ENCODE data around the gene SH3BGRL2.

GRCh38 chr6:79584332-79584731, 46.8 kb upstream of the SH3BGRL2 start:
- TF ChIP-seq FOXA1 (IDR thresholded peaks at IDR 0.05) (no peak), FOXM1 (IDR thresholded peaks at IDR 0.05; ENCODE audit: borderline replicate concordance) (no peak), BHLHE40 (IDR thresholded peaks at IDR 0.05; ENCODE audit: borderline replicate concordance) (no peak), SP1 (IDR thresholded peaks at IDR 0.05) (no peak), LEF1 (IDR thresholded peaks at IDR 0.05; ENCODE audit: borderline replicate concordance) (no peak), L3MBTL2 (conservative IDR thresholded peaks at IDR 0.05) (no peak), PKNOX1 (IDR thresholded peaks at IDR 0.05) (no peak), ARNT (IDR thresholded peaks at IDR 0.05) (no peak), ELF4 (IDR thresholded peaks at IDR 0.05) (no peak), FOXK2 (IDR thresholded peaks at IDR 0.05) (no peak), CTBP1 (IDR thresholded peaks at IDR 0.05; ENCODE audit: borderline replicate concordance) (no peak), TARDBP (IDR thresholded peaks at IDR 0.05) (no peak)
